Right lobe of liver (tissue), 6 donors: ENCODE data around the gene RAB34. TPM values are rescaled to one million over a fixed set of nuclear protein-coding genes. Genes with fewer than 3 reads are reported as not detected.

Experiments used
- ATAC-seq, 4 donors: fragments of 200-7000 bp; cut with Tn5 transposase; one replicate each; pipeline ENCODE4 v1.9.1; 2020; ENCODE audit warnings: mild to moderate bottlenecking in 4 of 4, moderate library complexity in 4 of 4
- DNase-seq, 3 donors: peaks; one replicate each; pipeline ENCODE4 v3.0.0-alpha.2; 2020
- H3K27ac ChIP-seq, 3 donors: fragments of 200-600 bp; one replicate each; pipeline ENCODE4 v1.8.0; 2022
- H3K27me3 ChIP-seq, 2 donors: fragments of 200-600 bp; one replicate each; pipeline ENCODE4 v1.8.0; 2022
- H3K36me3 ChIP-seq, 4 donors: fragments of 200-600 bp; sonication (generic) in 1 of 4; one replicate each; pipeline versions ENCODE4 v1.5.1 to v1.8.0; 2017 to 2022; ENCODE audit warnings: control low read depth in 1 of 4
- H3K4me1 ChIP-seq, 4 donors: fragments of 200-600 bp; sonication (generic) in 1 of 4; one replicate each; pipeline versions ENCODE4 v1.5.1 to v1.8.0; 2017 to 2022; ENCODE audit warnings: control low read depth in 1 of 4
- H3K4me3 ChIP-seq, 3 donors: fragments of 200-600 bp; one replicate each; pipeline ENCODE4 v1.8.0; 2022
- H3K9me3 ChIP-seq, 4 donors: fragments of 200-600 bp; sonication (generic) in 1 of 4; one replicate each; pipeline versions ENCODE4 v1.5.1 to v1.8.0; 2017 to 2022; ENCODE audit warnings: control low read depth in 1 of 4
- CTCF ChIP-seq, 4 donors: fragments of 200-600 bp in 3 of 4; fragments of 450-650 bp in 1 of 4; IDR thresholded peaks; one replicate each; pipeline versions ENCODE4 v1.5.1 to v1.8.0; 2016 to 2022; ENCODE audit warnings: antibody characterized with exemption in 4 of 4, mild to moderate bottlenecking in 2 of 4
- POLR2A ChIP-seq: fragments of 450-650 bp; IDR thresholded peaks from one replicate; pipeline ENCODE4 v1.6.1; 2017; ENCODE audit warnings: antibody characterized with exemption, mild to moderate bottlenecking
- WGBS: methylation state at CpG from one replicate; pipeline ENCODE4 v1.1.6; 2018; ENCODE audit warnings: low coverage, low lambda C conversion rate; ENCODE audit not compliant: insufficient coverage; ENCODE audit errors: missing lambda C conversion rate; 5-methylcytosine and 5-hydroxymethylcytosine counted together
- intact Hi-C, 2 donors: fragments of 100-400 bp; cut with DNase I; formaldehyde crosslinking; loops; one replicate each; pipeline versions ENCODE4 v1.11.2 to v1.14.1; 2022
- total RNA-seq, 6 experiments: library from RNA; depleted of rRNA in 2 of 6; stranded (reverse); fragments of >200 nt in 2 of 6; fragmentation: NEBNext Ultra II Directional in 3 of 6; extraction: Animal tissue kit (Norgen Biotek cat#: 25700) in 3 of 6; gene quantifications; one replicate each; pipeline versions ENCODE4 v1.1.0 to v1.2.4, GENCODE V29; 2016 to 2023
- donor health status: DM: no; HTN: yes; CAD: no.
- donor health status: DM: no; HTN: no; CAD: no.
- donor health status: DM: no; HTN: no; CAD: no.
- donor health status: DM: no; HTN: yes; CAD: no.
- donor health status: DM: no; HTN: yes; CAD: no.

Gene RAB34
- total RNA-seq, 6 experiments from 2014 or later = 2.5 to 12.5 (median 4.7) TPM

- no peak overlapping the region for H3K4me3 ChIP-seq
- WGBS = 28% methylated on average over 7 of the region's 9 CpGs
- no peak for TF ChIP-seq POLR2A
- no peak for TF ChIP-seq CTCF (IDR thresholded peaks at IDR 0.05)
- H3K27me3 ChIP-seq = no peaks in the 10 kb centered on the region
- no peaks in the 10 kb centered on the region for H3K9me3 ChIP-seq
- H3K36me3 ChIP-seq = peaks cover 0 to 13% (median 0%) of the 10 kb centered on the region in 4 donors
- ATAC-seq (peak; percentile 70 to 91 (median 78)), DNase-seq (peak; percentile 86 to 87 (median 87))
- H3K4me1 ChIP-seq = peaks cover 0 to 11% (median 0%) of the 10 kb centered on the region in 4 donors
- H3K27ac ChIP-seq = no peak overlapping the region
- intact Hi-C loops = loop anchor here in 1 of 2 donors (10.0 kb wide), 1 partner anchor 94 kb away; the partner anchor contains the start of gene ERAL1
These were observed 43.2 kb upstream of the RAB34 start for GRCh38 chr17:28760601-28761562.

- Histone ChIP-seq H3K9me3 (no peaks in the 10 kb centered on the region), H3K27ac (no peak overlapping the region), H3K36me3 (peaks cover 0 to 9% (median 0%) of the 10 kb centered on the region in 4 donors), H3K4me1 (peaks cover 0 to 11% (median 0%) of the 10 kb centered on the region in 4 donors), H3K27me3 (no peaks in the 10 kb centered on the region), H3K4me3 (no peak overlapping the region)
- ATAC-seq = peak in 1 of 4 donors; percentile 15
- DNase-seq = no peak
- TF ChIP-seq POLR2A = no peak
- no peak for TF ChIP-seq CTCF (IDR thresholded peaks at IDR 0.05)
- intact Hi-C loops = loop anchor here (10.0 kb wide), 1 partner anchor 155 kb away; no protein-coding TSS in a partner anchor
- 89% methylated on average over 5 of the region's 18 CpGs for WGBS
These were observed 41.7 kb upstream of the RAB34 start for GRCh38 chr17:28759256-28759865.

- Histone ChIP-seq H3K27ac (no peak overlapping the region), H3K4me1 (peaks cover 0 to 11% (median 0%) of the 10 kb centered on the region in 4 donors), H3K4me3 (no peak overlapping the region), H3K36me3 (peaks cover 0 to 7% (median 0%) of the 10 kb centered on the region in 4 donors), H3K27me3 (no peaks in the 10 kb centered on the region), H3K9me3 (no peaks in the 10 kb centered on the region)
- TF ChIP-seq CTCF (IDR thresholded peaks at IDR 0.05) (no peak), POLR2A (no peak)
- intact Hi-C loops = loop anchor here (10.0 kb wide), 1 partner anchor 156 kb away; no protein-coding TSS in a partner anchor
- DNase-seq (no peak), ATAC-seq (no peak)
- WGBS = 87% methylated on average over 3 of the region's 32 CpGs
These were observed 40.9 kb upstream of the RAB34 start for GRCh38 chr17:28758411-28759121.
